ENCODE results near the gene SNX30.

DNA sequence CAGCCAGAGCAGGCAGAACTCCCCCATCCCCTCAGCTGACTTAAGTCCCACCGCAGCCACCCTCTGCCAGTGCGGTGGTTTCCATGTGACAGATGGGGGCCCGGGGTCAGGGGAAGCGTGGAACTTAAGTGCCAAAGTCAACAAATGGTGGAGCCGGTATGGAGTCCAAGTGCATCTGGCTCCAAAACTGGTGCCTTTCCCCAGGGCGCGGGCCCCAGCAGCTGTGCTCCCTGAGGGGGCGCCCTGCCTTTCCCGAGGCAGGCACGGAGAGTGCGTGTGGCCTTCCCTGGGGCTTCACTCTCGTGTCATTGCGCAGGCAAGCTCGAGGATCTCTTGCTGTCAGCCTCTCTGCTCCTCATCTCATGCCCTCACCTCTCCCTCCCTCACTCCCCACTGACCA lies 106.3 kb downstream of the SNX30 start:
- TF ChIP-seq, protein P1, sequence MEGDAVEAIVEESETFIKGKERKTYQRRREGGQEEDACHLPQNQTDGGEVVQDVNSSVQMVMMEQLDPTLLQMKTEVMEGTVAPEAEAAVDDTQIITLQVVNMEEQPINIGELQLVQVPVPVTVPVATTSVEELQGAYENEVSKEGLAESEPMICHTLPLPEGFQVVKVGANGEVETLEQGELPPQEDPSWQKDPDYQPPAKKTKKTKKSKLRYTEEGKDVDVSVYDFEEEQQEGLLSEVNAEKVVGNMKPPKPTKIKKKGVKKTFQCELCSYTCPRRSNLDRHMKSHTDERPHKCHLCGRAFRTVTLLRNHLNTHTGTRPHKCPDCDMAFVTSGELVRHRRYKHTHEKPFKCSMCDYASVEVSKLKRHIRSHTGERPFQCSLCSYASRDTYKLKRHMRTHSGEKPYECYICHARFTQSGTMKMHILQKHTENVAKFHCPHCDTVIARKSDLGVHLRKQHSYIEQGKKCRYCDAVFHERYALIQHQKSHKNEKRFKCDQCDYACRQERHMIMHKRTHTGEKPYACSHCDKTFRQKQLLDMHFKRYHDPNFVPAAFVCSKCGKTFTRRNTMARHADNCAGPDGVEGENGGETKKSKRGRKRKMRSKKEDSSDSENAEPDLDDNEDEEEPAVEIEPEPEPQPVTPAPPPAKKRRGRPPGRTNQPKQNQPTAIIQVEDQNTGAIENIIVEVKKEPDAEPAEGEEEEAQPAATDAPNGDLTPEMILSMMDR (IDR thresholded peaks at IDR 0.05) = no peak
- TF ChIP-seq POLR2A (IDR thresholded peaks at IDR 0.05; ENCODE audit: low read depth) = no peak
